Breast epithelium (tissue), 3 donors: ENCODE results near the gene ARL6IP4.

Experiments
- CTCF ChIP-seq, 3 donors: fragments of 450-650 bp; IDR thresholded peaks; one replicate each; pipeline ENCODE4 v1.5.1; 2016 to 2017; ENCODE audit warnings: antibody characterized with exemption in 3 of 3, mild to moderate bottlenecking in 3 of 3, moderate library complexity in 3 of 3
- POLR2A ChIP-seq: fragments of 450-650 bp; IDR thresholded peaks from one replicate; pipeline ENCODE4 v1.6.1; 2016; ENCODE audit warnings: antibody characterized with exemption, mild to moderate bottlenecking, moderate library complexity
- POLR2AphosphoS5 ChIP-seq, 3 donors: sonication (generic); formaldehyde crosslinking; IDR thresholded peaks; one replicate each; pipeline ENCODE4 v1.6.1; 2017; ENCODE audit warnings: antibody characterized with exemption in 3 of 3

- TF ChIP-seq CTCF (IDR thresholded peaks at IDR 0.05) = no peak
- TF ChIP-seq POLR2A = no peak
- no peak for TF ChIP-seq POLR2AphosphoS5 (IDR thresholded peaks at IDR 0.05)
Measured at GRCh38 chr12:123006977-123007376, 26.5 kb downstream of the ARL6IP4 start.
